Measurements from ENCODE around the gene OVAAL. TPM values are rescaled to one million over a fixed set of nuclear protein-coding genes. Genes with fewer than 3 reads are reported as not detected.

Gene OVAAL
- total RNA-seq, 2 donors from 2014 or later, result not detected

DNA sequence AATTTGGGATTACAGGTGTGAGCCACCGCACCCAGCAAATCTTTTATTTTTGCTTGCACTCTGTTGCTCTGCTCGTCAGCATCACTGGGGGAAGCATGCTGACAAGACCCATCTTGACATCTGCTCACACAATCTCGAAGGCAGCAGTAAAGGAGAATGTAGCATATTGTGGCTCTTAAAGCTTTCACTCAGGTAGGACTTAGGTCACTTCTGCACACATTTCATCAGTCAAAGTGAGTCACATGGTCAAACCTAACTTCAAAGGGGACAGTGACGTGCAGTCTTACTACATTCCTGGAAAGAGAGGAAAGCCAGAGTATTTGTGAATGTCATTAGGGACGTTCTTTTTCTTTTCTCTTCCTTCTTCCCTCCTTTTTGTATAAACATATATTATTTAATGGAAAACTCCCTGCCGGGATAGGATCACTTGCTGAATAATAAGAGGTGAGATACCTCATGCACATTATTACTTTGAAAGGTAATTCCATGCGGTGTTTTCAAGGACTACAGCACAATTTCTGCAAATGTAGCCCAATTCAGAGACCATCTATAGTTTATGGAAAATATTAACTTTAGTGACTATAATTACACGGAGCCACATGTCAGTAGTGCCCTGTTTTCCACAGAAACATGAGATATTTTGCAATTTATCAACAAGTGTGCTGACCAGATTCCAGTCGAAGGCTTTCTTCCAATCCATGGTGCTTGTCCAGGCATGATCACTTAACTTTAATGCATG is 37.1 kb upstream of the OVAAL start:
- H3K4me3 Mint-ChIP-seq, result no peak overlapping the region
- H3K27ac ChIP-seq (ENCODE audit: low read depth, low read length), result no peak overlapping the region
- H3K9me3 ChIP-seq (ENCODE audit: control insufficient read depth, low read length), result no peaks in the 10 kb centered on the region
- H3K27ac Mint-ChIP-seq, result no peak overlapping the region
- no peaks in the 10 kb centered on the region for H3K36me3 Mint-ChIP-seq (ENCODE audit: low read depth)
- H3K9me3 Mint-ChIP-seq, result no peaks in the 10 kb centered on the region
- H3K4me1 ChIP-seq (ENCODE audit: control insufficient read depth, insufficient read depth, low read length), result no peaks in the 10 kb centered on the region
- 75 to 83% methylated on average over 4 to 9 of the region's 9 CpGs for WGBS, 2 experiments (ENCODE audit: insufficient coverage in 1 of 2, insufficient read length in 1 of 2)
- peaks cover 3% of the 10 kb centered on the region for H3K27me3 Mint-ChIP-seq (ENCODE audit: insufficient read depth)
- H3K27me3 ChIP-seq (ENCODE audit: control insufficient read depth, insufficient read depth, low read length, poor library complexity, severe bottlenecking), result no peaks in the 10 kb centered on the region
- H3K9ac ChIP-seq (ENCODE audit: extremely low read depth, low read length, poor library complexity, severe bottlenecking), result no peak overlapping the region
- no peaks in the 10 kb centered on the region for H3K36me3 ChIP-seq (ENCODE audit: control insufficient read depth, insufficient read depth, low read length)
- TF ChIP-seq, protein P1, sequence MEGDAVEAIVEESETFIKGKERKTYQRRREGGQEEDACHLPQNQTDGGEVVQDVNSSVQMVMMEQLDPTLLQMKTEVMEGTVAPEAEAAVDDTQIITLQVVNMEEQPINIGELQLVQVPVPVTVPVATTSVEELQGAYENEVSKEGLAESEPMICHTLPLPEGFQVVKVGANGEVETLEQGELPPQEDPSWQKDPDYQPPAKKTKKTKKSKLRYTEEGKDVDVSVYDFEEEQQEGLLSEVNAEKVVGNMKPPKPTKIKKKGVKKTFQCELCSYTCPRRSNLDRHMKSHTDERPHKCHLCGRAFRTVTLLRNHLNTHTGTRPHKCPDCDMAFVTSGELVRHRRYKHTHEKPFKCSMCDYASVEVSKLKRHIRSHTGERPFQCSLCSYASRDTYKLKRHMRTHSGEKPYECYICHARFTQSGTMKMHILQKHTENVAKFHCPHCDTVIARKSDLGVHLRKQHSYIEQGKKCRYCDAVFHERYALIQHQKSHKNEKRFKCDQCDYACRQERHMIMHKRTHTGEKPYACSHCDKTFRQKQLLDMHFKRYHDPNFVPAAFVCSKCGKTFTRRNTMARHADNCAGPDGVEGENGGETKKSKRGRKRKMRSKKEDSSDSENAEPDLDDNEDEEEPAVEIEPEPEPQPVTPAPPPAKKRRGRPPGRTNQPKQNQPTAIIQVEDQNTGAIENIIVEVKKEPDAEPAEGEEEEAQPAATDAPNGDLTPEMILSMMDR (conservative IDR thresholded peaks at IDR 0.05), result no peak
- peaks cover 6% of the 10 kb centered on the region for H3K4me1 Mint-ChIP-seq
- no peak for DNase-seq
- no peak overlapping the region for H3K4me3 ChIP-seq (ENCODE audit: low read length)

GRCh38 chr1:180522213-180522515 is 36.6 kb upstream of the OVAAL start:
- Histone ChIP-seq H3K27me3 (ENCODE audit: control insufficient read depth, insufficient read depth, low read length, poor library complexity, severe bottlenecking) (no peaks in the 10 kb centered on the region), H3K9me3 (ENCODE audit: control insufficient read depth, low read length) (no peaks in the 10 kb centered on the region), H3K36me3 (ENCODE audit: control insufficient read depth, insufficient read depth, low read length) (no peaks in the 10 kb centered on the region), H3K4me1 (ENCODE audit: control insufficient read depth, insufficient read depth, low read length) (no peaks in the 10 kb centered on the region), H3K9ac (ENCODE audit: extremely low read depth, low read length, poor library complexity, severe bottlenecking) (no peak overlapping the region), H3K27ac (ENCODE audit: low read depth, low read length) (no peak overlapping the region), H3K4me3 (ENCODE audit: low read length) (no peak overlapping the region)
- Mint-ChIP-seq H3K27me3 (ENCODE audit: insufficient read depth) (peaks cover 3% of the 10 kb centered on the region), H3K9me3 (no peaks in the 10 kb centered on the region), H3K4me3 (no peak overlapping the region), H3K4me1 (peaks cover 7% of the 10 kb centered on the region), H3K27ac (no peak overlapping the region), H3K36me3 (ENCODE audit: low read depth) (no peaks in the 10 kb centered on the region)
- TF ChIP-seq, protein P1 (conservative IDR thresholded peaks at IDR 0.05), result no peak
- WGBS, 2 experiments (ENCODE audit: insufficient coverage in 1 of 2, insufficient read length in 1 of 2), result 80 to 81% methylated on average over 5 to 7 of the region's 7 CpGs
- DNase-seq, result peak; percentile 69

DNA sequence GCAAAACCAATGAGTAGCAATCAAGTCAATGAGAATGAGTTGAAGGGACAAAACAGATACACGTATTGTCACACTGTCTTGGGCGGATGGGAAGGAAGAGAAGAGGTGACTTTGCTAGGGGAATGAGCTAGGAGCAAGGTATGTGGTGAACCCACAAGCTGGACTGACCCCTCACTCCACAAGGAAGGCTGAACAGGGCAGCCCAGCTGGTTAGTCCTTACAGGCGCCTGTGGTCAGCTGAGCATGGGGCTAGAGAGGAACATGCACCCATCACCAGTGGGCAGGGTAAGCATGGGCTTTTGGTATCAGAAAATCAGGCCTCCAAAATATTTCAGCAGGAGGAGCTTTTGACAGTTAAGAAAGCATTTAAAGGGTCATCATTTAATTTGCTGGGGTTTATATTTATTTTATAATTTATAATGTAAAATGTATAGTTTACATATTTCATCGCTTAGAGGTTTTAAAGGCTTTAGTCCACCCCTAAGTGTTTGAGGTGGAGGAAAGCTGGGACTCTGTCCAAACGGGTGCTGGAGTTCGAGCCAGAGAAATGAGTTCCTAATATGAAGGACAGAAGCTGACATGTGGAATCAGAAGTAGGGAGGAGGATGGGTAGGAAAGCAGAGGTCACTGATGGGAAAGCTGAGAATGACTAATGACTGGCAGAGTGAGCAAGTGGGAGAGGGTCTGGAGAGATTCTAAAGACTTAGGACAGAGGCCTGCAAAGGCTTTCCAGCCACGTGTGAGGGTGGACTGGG is 34.4 kb upstream of the OVAAL start:
- Histone ChIP-seq H3K27ac (ENCODE audit: low read depth, low read length) (no peak overlapping the region), H3K27me3 (ENCODE audit: control insufficient read depth, insufficient read depth, low read length, poor library complexity, severe bottlenecking) (no peaks in the 10 kb centered on the region), H3K9ac (ENCODE audit: extremely low read depth, low read length, poor library complexity, severe bottlenecking) (no peak overlapping the region), H3K36me3 (ENCODE audit: control insufficient read depth, insufficient read depth, low read length) (no peaks in the 10 kb centered on the region), H3K4me3 (ENCODE audit: low read length) (no peak overlapping the region), H3K9me3 (ENCODE audit: control insufficient read depth, low read length) (no peaks in the 10 kb centered on the region), H3K4me1 (ENCODE audit: control insufficient read depth, insufficient read depth, low read length) (no peaks in the 10 kb centered on the region)
- no peak for DNase-seq
- no peak overlapping the region for H3K27ac Mint-ChIP-seq
- no peaks in the 10 kb centered on the region for H3K9me3 Mint-ChIP-seq
- TF ChIP-seq, protein P1 (conservative IDR thresholded peaks at IDR 0.05), result no peak
- WGBS, 2 experiments (ENCODE audit: insufficient coverage in 1 of 2, insufficient read length in 1 of 2), result 88 to 93% methylated on average over 4 to 7 of the region's 7 CpGs
- peaks cover 3% of the 10 kb centered on the region for H3K27me3 Mint-ChIP-seq (ENCODE audit: insufficient read depth)
- peaks cover 9% of the 10 kb centered on the region for H3K4me1 Mint-ChIP-seq
- H3K4me3 Mint-ChIP-seq, result no peak overlapping the region
- no peaks in the 10 kb centered on the region for H3K36me3 Mint-ChIP-seq (ENCODE audit: low read depth)
